GM10248 (cell line): ENCODE results near the gene CDC42EP5.

Experiments used
- CTCF ChIA-PET: fragments of 300-600 bp; sonication (Branson Sonifier 250); formaldehyde crosslinking; extraction: SDS; loops from one replicate; lab custom pipeline; 2021; ENCODE audit warnings: antibody characterized with exemption; lab: Yijun Ruan, JAX
- POLR2A ChIA-PET: fragments of 350-650 bp; sonication (Branson Sonifier 250); formaldehyde crosslinking; extraction: SDS; loops from one replicate; lab custom pipeline; 2020; ENCODE audit warnings: antibody characterized with exemption; lab: Yijun Ruan, JAX
- DNase-seq: peaks from one replicate; pipeline ENCODE4 v3.0.0; 2012; ENCODE audit errors: extremely low spot score
- CTCF ChIP-seq: IDR thresholded peaks from 2 replicates; pipeline ENCODE4 v1.5.1; 2012; ENCODE audit warnings: mild to moderate bottlenecking, low read depth; ENCODE audit errors: extremely low read depth, missing control alignments, control extremely low read depth

Gene CDC42EP5

GRCh38 chr19:54431255-54431838, 41.7 kb downstream of the CDC42EP5 start:
- ChIA-PET POLR2A (interaction anchor here (0.7 kb wide), 1 partner anchor 32 kb away, joined by 3 read pairs; the partner anchor contains the start of gene LENG9), CTCF (interaction anchor here (2.5 kb wide), 1 partner anchor 40 kb away, joined by 7 read pairs; no protein-coding TSS in a partner anchor)
- no peak for DNase-seq
- no peak for TF ChIP-seq CTCF

- ChIA-PET POLR2A (interaction anchor here (0.6 to 0.7 kb wide), 3 partner anchors 33 to 1646 kb away, joined by 3 to 4 read pairs (median 3); partner anchors contain the start of gene LENG9), CTCF (interaction anchor here (2.5 kb wide), 1 partner anchor 39 kb away, joined by 7 read pairs; no protein-coding TSS in a partner anchor)
- DNase-seq, result peak; percentile 77
- no peak for TF ChIP-seq CTCF
These were observed 42.5 kb downstream of the CDC42EP5 start for GRCh38 chr19:54430306-54431254.

GRCh38 chr19:54429545-54430227, 43.4 kb downstream of the CDC42EP5 start:
- ChIA-PET POLR2A (interaction anchor here (0.6 kb wide), 1 partner anchor 1647 kb away, joined by 4 read pairs; no protein-coding TSS in a partner anchor), CTCF (interaction anchor here (2.5 kb wide), 1 partner anchor 39 kb away, joined by 7 read pairs; no protein-coding TSS in a partner anchor)
- no peak for DNase-seq

GRCh38 chr19:54429176-54429495, 44.0 kb downstream of the CDC42EP5 start:
- no peak for TF ChIP-seq CTCF
- ChIA-PET CTCF (interaction anchor here (2.5 kb wide), 1 partner anchor 38 kb away, joined by 7 read pairs; no protein-coding TSS in a partner anchor), POLR2A (no interaction called here)
- DNase-seq, result no peak

More at GRCh38 chr19:54429545-54430227, 43.4 kb downstream of the CDC42EP5 start:
- no peak for TF ChIP-seq CTCF

GRCh38 chr19:54428323-54429175, 44.5 kb downstream of the CDC42EP5 start:
- CTCF ChIA-PET, result interaction anchor here (1.4 to 2.5 kb wide), 2 partner anchors 9 to 37 kb away, joined by 4 to 7 read pairs; no protein-coding TSS in a partner anchor
- POLR2A ChIA-PET, result no interaction called here
- no peak for TF ChIP-seq CTCF
- DNase-seq, result no peak
